ENCODE results near the gene PHTF1. TPM values are rescaled to one million over a fixed set of nuclear protein-coding genes. Genes with fewer than 3 reads are reported as not detected.

PHTF1 gene
- total RNA-seq, 2 donors from 2014 or later = 7.3 to 9.2 TPM

- ATAC-seq (no peak), DNase-seq (no peak)
- intact Hi-C loops (cut with DNase I, micrococcal nuclease) = no loop called here
Measured at GRCh38 chr1:113648478-113648877, 110.8 kb downstream of the PHTF1 start.

- ATAC-seq (no peak), DNase-seq (no peak)
- intact Hi-C loops (cut with DNase I, micrococcal nuclease) = no loop called here
Measured at GRCh38 chr1:113647164-113647563, 112.1 kb downstream of the PHTF1 start.

Other genes with a start within 250 kb of the PHTF1 start
- 10 to 100 TPM; 23.6 to 28.5 TPM for gene RSBN1, start 53.0 kb upstream of the PHTF1 start, total RNA-seq
- 1 to 10 TPM; 5.6 to 5.7 TPM for gene PTPN22, start 112.2 kb upstream of the PHTF1 start, total RNA-seq
- 100 to 1,000 TPM; 157 to 187 TPM for gene BCL2L15, start 128.1 kb upstream of the PHTF1 start, total RNA-seq
- 10 to 100 TPM; 19.0 to 22.6 TPM for gene AP4B1, start 145.3 kb upstream of the PHTF1 start, total RNA-seq
- 1 to 10 TPM; 3.0 to 4.2 TPM for gene DCLRE1B, start 145.8 kb upstream of the PHTF1 start, total RNA-seq
- 10 to 100 TPM; 67.4 to 68.2 TPM for gene HIPK1, start 169.8 kb upstream of the PHTF1 start, total RNA-seq
- 10 to 100 TPM in 1 of 2 donors, 1 to 10 TPM in 1; 4.1 to 23.5 TPM for gene OLFML3, start 220.0 kb upstream of the PHTF1 start, total RNA-seq